ENCODE measurements around the gene LCP2.

Gene LCP2

DNA sequence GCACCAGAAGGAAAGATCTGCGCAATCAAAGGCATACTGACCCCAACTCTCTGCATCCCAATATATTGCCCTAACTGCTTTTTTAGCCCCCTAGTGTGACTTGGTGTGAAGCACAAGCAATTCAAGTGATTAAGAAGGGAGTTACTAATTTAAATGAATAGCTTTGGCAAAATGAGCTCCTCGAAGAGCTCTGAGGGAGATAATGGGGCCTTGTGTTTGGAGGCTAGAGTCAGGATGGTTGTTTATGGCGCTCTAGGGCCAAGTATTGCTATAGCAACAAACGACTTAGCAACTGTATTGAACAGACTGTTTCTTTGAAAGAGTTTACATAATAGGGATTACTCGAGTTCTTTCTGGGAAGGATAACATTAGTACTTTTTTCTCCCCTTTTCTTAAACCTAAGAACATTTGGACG, 76.2 kb downstream of the LCP2 start:
- TF ChIP-seq, protein P1, sequence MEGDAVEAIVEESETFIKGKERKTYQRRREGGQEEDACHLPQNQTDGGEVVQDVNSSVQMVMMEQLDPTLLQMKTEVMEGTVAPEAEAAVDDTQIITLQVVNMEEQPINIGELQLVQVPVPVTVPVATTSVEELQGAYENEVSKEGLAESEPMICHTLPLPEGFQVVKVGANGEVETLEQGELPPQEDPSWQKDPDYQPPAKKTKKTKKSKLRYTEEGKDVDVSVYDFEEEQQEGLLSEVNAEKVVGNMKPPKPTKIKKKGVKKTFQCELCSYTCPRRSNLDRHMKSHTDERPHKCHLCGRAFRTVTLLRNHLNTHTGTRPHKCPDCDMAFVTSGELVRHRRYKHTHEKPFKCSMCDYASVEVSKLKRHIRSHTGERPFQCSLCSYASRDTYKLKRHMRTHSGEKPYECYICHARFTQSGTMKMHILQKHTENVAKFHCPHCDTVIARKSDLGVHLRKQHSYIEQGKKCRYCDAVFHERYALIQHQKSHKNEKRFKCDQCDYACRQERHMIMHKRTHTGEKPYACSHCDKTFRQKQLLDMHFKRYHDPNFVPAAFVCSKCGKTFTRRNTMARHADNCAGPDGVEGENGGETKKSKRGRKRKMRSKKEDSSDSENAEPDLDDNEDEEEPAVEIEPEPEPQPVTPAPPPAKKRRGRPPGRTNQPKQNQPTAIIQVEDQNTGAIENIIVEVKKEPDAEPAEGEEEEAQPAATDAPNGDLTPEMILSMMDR (IDR thresholded peaks at IDR 0.05) = no peak
- H3K4me1 ChIP-seq = peaks cover 0 to 5% (median 0%) of the 10 kb centered on the region in 4 donors
- no peaks in the 10 kb centered on the region for H3K9me3 ChIP-seq
- intact Hi-C loops (cut with DNase I; ENCODE audit: low total_unique reads) = no loop called here
- no peaks in the 10 kb centered on the region for H3K36me3 ChIP-seq
- no peak overlapping the region for H3K27ac ChIP-seq
- H3K4me3 ChIP-seq = no peak overlapping the region
- H3K27me3 ChIP-seq = peaks cover 0 to 5% of the 10 kb centered on the region in 2 donors
- no peak for DNase-seq

DNA sequence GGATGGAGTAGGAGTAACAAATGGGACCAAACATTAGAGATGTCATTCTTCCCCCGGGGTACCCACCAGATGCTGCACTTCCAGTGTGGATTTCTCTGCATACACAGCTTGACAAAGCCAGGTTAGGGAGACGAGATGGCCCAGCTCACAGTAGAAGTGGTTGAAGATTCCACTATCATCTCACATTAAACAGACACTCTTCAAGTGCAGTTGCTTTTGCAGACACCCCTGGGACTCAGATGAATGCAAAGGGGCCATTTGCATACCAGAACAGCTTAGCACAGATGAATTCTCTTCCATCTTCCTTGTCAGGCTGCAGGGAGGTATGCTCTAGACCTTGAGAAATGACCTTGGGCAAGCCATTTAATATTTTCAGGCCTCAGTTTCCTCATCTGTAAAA, 77.4 kb downstream of the LCP2 start:
- H3K9me3 ChIP-seq = no peaks in the 10 kb centered on the region
- TF ChIP-seq, protein P1 (IDR thresholded peaks at IDR 0.05) = no peak
- no peak for DNase-seq
- intact Hi-C loops (cut with DNase I; ENCODE audit: low total_unique reads) = no loop called here
- H3K4me3 ChIP-seq = no peak overlapping the region
- H3K27ac ChIP-seq = no peak overlapping the region
- no peaks in the 10 kb centered on the region for H3K36me3 ChIP-seq
- peaks cover 0 to 5% (median 0%) of the 10 kb centered on the region in 4 donors for H3K4me1 ChIP-seq
- H3K27me3 ChIP-seq = peaks cover 0 to 8% of the 10 kb centered on the region in 2 donors

DNA sequence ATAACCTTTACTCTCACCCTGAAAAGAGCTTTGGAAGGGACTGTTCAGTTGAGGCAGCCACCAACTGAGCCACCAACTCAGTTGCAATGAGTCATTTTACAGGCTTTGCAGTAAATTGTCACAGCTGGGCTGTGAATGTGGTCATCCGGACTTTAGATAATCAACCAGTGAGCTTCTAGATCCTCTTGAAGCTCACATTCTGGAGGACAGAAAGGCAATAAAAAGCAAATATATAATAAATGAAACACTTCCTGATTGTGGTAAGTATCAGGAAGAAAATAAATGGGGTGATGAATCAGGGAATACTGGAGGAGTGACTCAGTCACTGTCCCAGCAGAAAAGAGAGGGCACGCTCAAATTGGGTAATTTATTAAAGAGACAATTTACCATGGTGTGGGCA, 78.0 kb downstream of the LCP2 start:
- peaks cover 0 to 5% (median 0%) of the 10 kb centered on the region in 4 donors for H3K4me1 ChIP-seq
- peaks cover 0 to 8% of the 10 kb centered on the region in 2 donors for H3K27me3 ChIP-seq
- TF ChIP-seq, protein P1 (IDR thresholded peaks at IDR 0.05) = no peak
- H3K4me3 ChIP-seq = no peak overlapping the region
- DNase-seq = no peak
- H3K36me3 ChIP-seq = no peaks in the 10 kb centered on the region
- H3K9me3 ChIP-seq = no peaks in the 10 kb centered on the region
- intact Hi-C loops (cut with DNase I; ENCODE audit: low total_unique reads) = no loop called here
- H3K27ac ChIP-seq = no peak overlapping the region

DNA sequence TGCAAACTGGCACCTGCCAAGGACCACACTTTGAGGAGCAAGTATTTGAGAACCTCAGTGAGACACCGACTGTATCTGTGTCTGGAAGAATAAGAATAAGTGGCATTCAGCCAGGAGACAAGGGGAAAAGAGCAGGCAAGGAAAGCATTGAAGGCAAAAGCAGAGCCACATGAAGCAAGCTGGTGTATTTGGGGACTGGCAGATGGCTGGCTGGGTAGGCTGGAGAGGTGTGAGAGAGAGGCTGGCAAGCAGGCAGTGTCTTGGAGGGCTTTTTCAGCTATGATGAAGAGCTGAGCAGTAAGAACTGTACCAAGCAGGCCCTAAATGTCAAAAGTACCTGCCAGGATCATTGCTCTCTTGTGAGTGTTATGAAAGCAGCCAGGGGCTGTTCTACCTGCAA, 78.9 kb downstream of the LCP2 start:
- no peak for DNase-seq
- Histone ChIP-seq H3K4me3 (no peak overlapping the region), H3K27ac (no peak overlapping the region), H3K27me3 (peaks cover 0 to 8% of the 10 kb centered on the region in 2 donors), H3K4me1 (peaks cover 0 to 5% (median 0%) of the 10 kb centered on the region in 4 donors), H3K9me3 (no peaks in the 10 kb centered on the region), H3K36me3 (no peaks in the 10 kb centered on the region)
- TF ChIP-seq, protein P1 (IDR thresholded peaks at IDR 0.05) = no peak
- intact Hi-C loops (cut with DNase I; ENCODE audit: low total_unique reads) = no loop called here

DNA sequence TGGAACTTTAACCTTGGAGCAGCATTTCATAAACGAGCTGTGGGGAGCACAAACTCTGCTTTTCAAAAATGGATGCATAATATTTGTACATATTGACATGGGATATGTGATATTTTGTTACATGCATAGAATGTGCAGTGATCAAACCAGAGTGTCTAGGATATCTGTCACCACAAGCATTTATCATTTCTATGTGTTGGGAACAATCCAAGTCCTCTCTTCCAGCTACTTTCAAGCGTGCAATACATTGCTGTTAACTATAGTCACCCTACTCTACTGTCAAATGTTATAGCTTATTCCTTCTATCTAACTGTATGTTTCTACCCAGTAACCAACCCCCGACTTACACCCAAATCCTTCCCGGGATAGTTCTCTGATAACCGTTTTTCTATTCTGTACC, 79.7 kb downstream of the LCP2 start:
- intact Hi-C loops (cut with DNase I; ENCODE audit: low total_unique reads) = no loop called here
- DNase-seq = no peak

More for the DNA sequence above, 79.7 kb downstream of the LCP2 start:
- H3K9me3 ChIP-seq = no peaks in the 10 kb centered on the region
- no peak overlapping the region for H3K27ac ChIP-seq
- H3K36me3 ChIP-seq = no peaks in the 10 kb centered on the region
- peaks cover 0 to 8% of the 10 kb centered on the region in 2 donors for H3K27me3 ChIP-seq
- no peak overlapping the region for H3K4me3 ChIP-seq
- TF ChIP-seq, protein P1 (IDR thresholded peaks at IDR 0.05) = no peak
- H3K4me1 ChIP-seq = peaks cover 0 to under 1% (median 0%) of the 10 kb centered on the region in 4 donors
